IMR-90 (cell line): Measurements from ENCODE around the gene FMN1. TPM values are rescaled to one million over a fixed set of nuclear protein-coding genes. Genes with fewer than 3 reads are reported as not detected.

ENCODE experiments used
- ATAC-seq: fragments of 200-7000 bp; cut with Tn5 transposase; 2 replicates; pipeline ENCODE4 v1.9.1; 2020; ENCODE audit warnings: low read depth, mild to moderate bottlenecking, moderate library complexity
- BruUV-seq: library from RNA; stranded (reverse); fragments of 400-500 nt; replicated peaks from 2 replicates; lab custom pipeline; 2021; lab: Mats Ljungman, UMichigan
- CTCF ChIA-PET: fragments of 300-600 bp; formaldehyde crosslinking; extraction: SDS; loops from one replicate; lab custom pipeline; 2021; ENCODE audit warnings: antibody characterized with exemption; lab: Yijun Ruan, JAX
- POLR2A ChIA-PET: fragments of 300-600 bp; sonication (Branson Sonifier 250); formaldehyde crosslinking; loops from one replicate; lab custom pipeline; 2022; ENCODE audit warnings: antibody characterized with exemption; ENCODE audit not compliant: unreplicated experiment; lab: Charles Lee
- DNase-seq: peaks from one replicate; pipeline ENCODE4 v3.0.0; 2013
- H2AFZ ChIP-seq: replicated peaks from 2 replicates; pipeline ENCODE3; 2013; ENCODE audit warnings: low read length, mild to moderate bottlenecking; ENCODE audit not compliant: poor library complexity
- H2AK5ac ChIP-seq: 2 replicates; pipeline ENCODE4 v1.6.1; 2013; ENCODE audit warnings: low read depth, low read length, inconsistent platforms
- H2AK9ac ChIP-seq: replicated peaks from 2 replicates; pipeline ENCODE3; 2013; ENCODE audit warnings: mild to moderate bottlenecking, low read depth, low read length, moderate library complexity; ENCODE audit not compliant: poor library complexity
- H2BK120ac ChIP-seq: 2 replicates; pipeline ENCODE4 v1.6.1; 2013; ENCODE audit warnings: low read depth, low read length, inconsistent platforms
- H2BK15ac ChIP-seq: 3 replicates; pipeline ENCODE4 v1.6.1; 2013; ENCODE audit warnings: low read depth, low read length, inconsistent platforms
- H2BK20ac ChIP-seq: 2 replicates; pipeline ENCODE4 v1.6.1; 2013; ENCODE audit warnings: low read depth, mild to moderate bottlenecking, inconsistent platforms, low read length, moderate library complexity
- H2BK5ac ChIP-seq: 2 replicates; pipeline ENCODE4 v1.6.1; 2013; ENCODE audit warnings: mild to moderate bottlenecking, low read depth, low read length, inconsistent platforms; ENCODE audit not compliant: poor library complexity, severe bottlenecking
- H3K14ac ChIP-seq: replicated peaks from 2 replicates; pipeline ENCODE4 v1.6.1; 2013; ENCODE audit warnings: low read depth, low read length, inconsistent platforms
- H3K18ac ChIP-seq: 2 replicates; pipeline ENCODE4 v1.6.1; 2013; ENCODE audit warnings: low read depth, low read length, control low read depth
- H3K23ac ChIP-seq: 2 replicates; pipeline ENCODE4 v1.6.1; 2013; ENCODE audit warnings: low read depth, low read length, inconsistent platforms
- H3K27ac ChIP-seq: 2 replicates; pipeline ENCODE4 v1.5.1; 2013; ENCODE audit warnings: mild to moderate bottlenecking, control low read depth, low read length; ENCODE audit not compliant: insufficient read depth
- H3K27me3 ChIP-seq: 2 replicates; pipeline ENCODE4 v1.6.1; 2013; ENCODE audit warnings: low read length; ENCODE audit not compliant: control insufficient read depth, insufficient read depth
- H3K36me3 ChIP-seq: 2 replicates; pipeline ENCODE4 v1.6.1; 2013; ENCODE audit warnings: low read length, mixed read lengths; ENCODE audit not compliant: control insufficient read depth, insufficient read depth
- H3K4ac ChIP-seq: 2 replicates; pipeline ENCODE4 v1.6.1; 2013; ENCODE audit warnings: low read depth, low read length, inconsistent platforms
- H3K4me1 ChIP-seq: 2 replicates; pipeline ENCODE4 v1.6.1; 2013; ENCODE audit warnings: low read length, mixed read lengths; ENCODE audit not compliant: control insufficient read depth, insufficient read depth
- H3K4me2 ChIP-seq: 2 replicates; pipeline ENCODE4 v1.6.1; 2013; ENCODE audit warnings: low read depth, mild to moderate bottlenecking, control low read depth, low read length, moderate library complexity
- H3K4me3 ChIP-seq: 2 replicates; pipeline ENCODE4 v1.5.1; 2013; ENCODE audit warnings: low read depth, mild to moderate bottlenecking, control low read depth, low read length, moderate library complexity; ENCODE audit not compliant: insufficient read depth
- H3K56ac ChIP-seq: 2 replicates; pipeline ENCODE4 v1.6.1; 2013; ENCODE audit warnings: low read length, inconsistent platforms; ENCODE audit not compliant: insufficient read depth; ENCODE audit errors: extremely low read depth
- H3K79me1 ChIP-seq, 2 experiments: 2 replicates each; pipeline ENCODE4 v1.6.1; 2013; ENCODE audit warnings: low read length in 2 of 2, inconsistent platforms in 1 of 2, low read depth in 1 of 2
- H3K9ac ChIP-seq: 2 replicates; pipeline ENCODE4 v1.6.1; 2013; ENCODE audit warnings: low read depth, low read length, control low read depth
- H3K9me1 ChIP-seq: 2 replicates; pipeline ENCODE4 v1.6.1; 2013; ENCODE audit warnings: low read length, inconsistent platforms; ENCODE audit not compliant: insufficient read depth
- H3K9me3 ChIP-seq: 2 replicates; pipeline ENCODE4 v1.6.1; 2013; ENCODE audit warnings: low read length; ENCODE audit not compliant: control insufficient read depth, insufficient read depth
- H4K20me1 ChIP-seq: 2 replicates; pipeline ENCODE4 v1.6.1; 2013; ENCODE audit warnings: low read length, inconsistent platforms; ENCODE audit not compliant: insufficient read depth
- H4K5ac ChIP-seq: 2 replicates; pipeline ENCODE4 v1.6.1; 2013; ENCODE audit warnings: mild to moderate bottlenecking, low read depth, low read length, control low read depth
- H4K8ac ChIP-seq, 2 experiments: 2 replicates each; pipeline ENCODE4 v1.6.1; 2013; ENCODE audit warnings: low read depth in 2 of 2, low read length in 2 of 2, control low read depth in 1 of 2, inconsistent platforms in 1 of 2
- H4K91ac ChIP-seq: 2 replicates; pipeline ENCODE4 v1.6.1; 2013; ENCODE audit warnings: low read depth, low read length, inconsistent platforms; ENCODE audit not compliant: insufficient read depth
- BHLHE40 ChIP-seq: fragments of 150-350 bp; IDR thresholded peaks from 2 replicates; pipeline ENCODE4 v1.6.1; 2016; ENCODE audit warnings: mild to moderate bottlenecking, low read depth, low read length
- CEBPB ChIP-seq: IDR thresholded peaks from 2 replicates; pipeline ENCODE4 v1.6.1; 2012; ENCODE audit warnings: low read depth, low read length, improper control_type of control experiment
- CHD1 ChIP-seq: IDR thresholded peaks from 2 replicates; pipeline ENCODE4 v1.6.1; 2012; ENCODE audit warnings: low read depth, low read length, improper control_type of control experiment
- RAD21 ChIP-seq: IDR thresholded peaks from 2 replicates; pipeline ENCODE4 v1.6.1; 2012; ENCODE audit warnings: low read length, improper control_type of control experiment
- USF2 ChIP-seq: fragments of 150-350 bp; IDR thresholded peaks from 2 replicates; pipeline ENCODE4 v1.6.1; 2017; ENCODE audit warnings: mild to moderate bottlenecking, antibody characterized with exemption, low read length, low read depth
- WGBS, 2 experiments: methylation state at CpG; one replicate each; pipeline versions ENCODE4 v1.1.5 to v1.1.7; 2013; ENCODE audit warnings: missing lambda C conversion rate in 2 of 2; ENCODE audit not compliant: insufficient read length in 1 of 2; ENCODE audit errors: extremely low coverage in 2 of 2; 5-methylcytosine and 5-hydroxymethylcytosine counted together
- dilution Hi-C: fragments of 300-500 bp; cut with HindIII; formaldehyde crosslinking; loops from one replicate; pipeline ENCODE4 v1.14.3; 2018; ENCODE audit warnings: low sequenced_read_pairs; ENCODE audit not compliant: unreplicated experiment
- in situ Hi-C: fragments of 300-500 bp; cut with MboI; formaldehyde crosslinking; loops from 3 replicates; pipeline ENCODE4 v1.14.3; 2019; ENCODE audit warnings: low sequenced_read_pairs, inconsistent platforms, mixed read lengths
- intact Hi-C: fragments of 100-400 bp; cut with micrococcal nuclease; formaldehyde crosslinking; loops from 2 replicates; pipeline ENCODE4 v1.10.0; 2022
- polyA plus RNA-seq, 3 experiments: library from polyadenylated mRNA; depleted of rRNA; stranded (reverse); fragments of >200 nt; gene quantifications; 2 replicates each; pipeline ENCODE4 v1.2.3, GENCODE V29; 2012; ENCODE audit warnings: low replicate concordance in 1 of 3
- total RNA-seq: library from RNA; depleted of rRNA; stranded (reverse); fragments of >200 nt; gene quantifications from 2 replicates; pipeline ENCODE4 v1.2.3, GENCODE V29; 2012

FMN1 gene
- total and polyA plus RNA-seq, 2 of the 4 experiments (the other 2 are of a cell fraction): 7.3 to 17.6 TPM

DNA sequence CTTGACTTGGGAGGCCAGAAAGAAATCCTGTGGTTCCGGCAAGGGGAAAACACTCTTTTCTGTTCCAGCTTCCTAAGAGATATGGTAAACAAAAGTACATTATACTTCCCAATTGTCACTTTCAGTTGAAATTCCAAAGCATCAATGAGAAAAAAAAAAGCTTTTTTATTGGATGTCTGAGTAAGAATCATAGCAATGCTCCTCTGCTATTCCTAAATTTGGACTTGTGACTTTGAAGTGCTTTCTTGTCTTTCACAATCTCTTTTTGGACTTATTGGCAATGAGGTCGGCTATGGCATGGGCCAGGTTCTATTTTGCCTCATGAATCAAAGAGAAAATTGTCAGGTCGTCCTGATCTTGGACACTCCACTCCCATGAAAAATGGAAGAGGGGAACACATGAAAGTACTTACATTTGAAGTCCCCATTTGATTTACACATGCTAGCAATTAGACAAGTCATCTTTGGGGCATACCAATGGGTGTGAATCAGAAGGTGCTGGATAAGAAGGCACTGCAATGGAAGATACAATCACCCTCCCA lies 306.2 kb downstream of the FMN1 start:
- TF ChIP-seq BHLHE40: no peak
- no peak for TF ChIP-seq CHD1
- no peak for TF ChIP-seq USF2
- no peak for TF ChIP-seq CEBPB
- TF ChIP-seq RAD21: no peak
- Histone ChIP-seq H3K23ac (peak overlapping the region; percentile 13; the same call in 1 of the 2 replicates), H4K5ac (peak overlapping the region; percentile 59; the same call in 1 of the 2 replicates), H3K4me3 (no peak overlapping the region), H4K91ac (no peak overlapping the region; the same call in 1 of the 2 replicates), H2BK15ac (peak overlapping the region; percentile 82; the same call in 2 of the 3 replicates), H3K36me3 (peaks cover 9% of the 10 kb centered on the region; the same call in 1 of the 2 replicates), H4K8ac (peak overlapping the region; percentile 27 to 37; a peak in 2 of 4 replicates), H3K56ac (no peak overlapping the region; the same call in 1 of the 2 replicates), H2AFZ (no peak overlapping the region), H3K27ac (peak overlapping the region; percentile 25; the same call in 1 of the 2 replicates), H2AK9ac (no peak overlapping the region), H2BK20ac (peak overlapping the region; percentile 57; the same call in 1 of the 2 replicates), H3K9me1 (peaks cover 11% of the 10 kb centered on the region), H3K9ac (no peak overlapping the region), H2BK5ac (peak overlapping the region; percentile 80), H4K20me1 (no peaks in the 10 kb centered on the region), H3K14ac (0 out of 2 replicates have a peak overlapping the region, but pooled peaks have one; percentile 17), H3K18ac (peak overlapping the region; percentile 83; the same call in 1 of the 2 replicates), H3K79me1 (peaks cover 7 to 38% of the 10 kb centered on the region in 2 experiments; a peak in 3 of 4 replicates), H2AK5ac (peak overlapping the region; percentile 67; the same call in 1 of the 2 replicates), H3K4ac (peak overlapping the region; percentile 29; the same call in 1 of the 2 replicates), H3K27me3 (no peaks in the 10 kb centered on the region), H3K9me3 (no peaks in the 10 kb centered on the region), H3K4me1 (peaks cover 17% of the 10 kb centered on the region), H3K4me2 (no peak overlapping the region), H2BK120ac (peak overlapping the region; percentile 54; the same call in 1 of the 2 replicates)
- CTCF ChIA-PET: interaction anchor here (0.6 to 1.8 kb wide), 5 partner anchors 16 to 134 kb away, joined by 3 to 6 read pairs (median 3); no protein-coding TSS in a partner anchor
- POLR2A ChIA-PET: no interaction called here
- no TSS peak for BruUV-seq
- DNase-seq (peak; percentile 38), ATAC-seq (no peak)
- in situ Hi-C loops (no loop called here), intact Hi-C loops (no loop called here), dilution Hi-C loops (no loop called here)
- no CpG with 5 or more reads among the region's 3 CpGs for WGBS, 2 experiments
